GM18861 (cell line): ENCODE data around the gene CADM3.

ENCODE experiments used
- ATAC-seq: cut with Tn5 transposase; IDR thresholded peaks from one replicate; pipeline ENCODE4 v1.9.1; 2021; ENCODE audit not compliant: unreplicated experiment

The CADM3 gene

DNA sequence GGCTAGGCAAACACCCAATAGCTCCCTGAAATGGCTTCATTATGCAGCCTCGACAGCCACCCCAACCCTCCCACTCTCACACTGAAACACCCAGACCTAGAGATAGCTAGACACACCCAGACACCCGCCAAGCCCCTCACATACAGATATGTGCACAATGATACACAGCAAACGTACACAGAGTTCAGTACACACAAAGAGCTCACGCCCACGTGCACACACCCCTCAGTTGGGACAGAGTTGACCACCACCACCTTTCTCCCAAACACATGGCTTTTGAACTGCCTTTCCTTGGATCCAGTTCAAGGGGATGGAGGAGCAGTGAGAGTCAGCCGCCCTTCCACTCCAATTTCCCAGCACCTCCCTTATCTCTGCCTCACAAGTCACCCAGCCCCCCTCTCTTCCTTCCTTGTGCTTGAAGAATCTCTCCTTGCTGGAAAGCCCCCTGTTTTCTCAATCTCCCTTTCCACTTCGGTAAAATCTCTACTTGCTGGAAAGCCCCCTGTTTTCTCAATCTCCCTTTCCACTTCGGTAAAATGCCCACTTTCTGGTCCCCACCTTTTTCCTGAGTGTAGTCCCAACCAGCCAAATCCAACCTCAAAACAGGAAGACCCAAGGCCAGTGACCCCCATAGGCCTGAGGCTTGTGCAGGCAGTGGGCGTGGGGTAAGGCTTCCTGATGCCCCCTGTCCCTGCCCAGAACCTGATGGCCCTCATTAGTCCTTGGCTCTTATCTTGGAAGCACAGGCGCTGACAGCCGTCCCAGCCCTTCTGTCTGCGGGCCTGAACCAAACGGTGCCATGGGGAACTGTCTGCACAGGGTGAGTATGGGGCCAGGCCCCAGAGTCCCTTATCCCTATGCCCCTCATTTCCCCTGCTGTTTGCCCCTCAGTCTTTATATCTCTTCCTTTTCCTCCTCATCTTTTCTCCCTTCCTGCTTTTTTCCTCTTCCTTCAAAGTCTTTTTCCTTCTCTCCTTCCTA is 33.0 kb downstream of the CADM3 start, which contains the start of gene ACKR1:
ACKR1 (plus strand) TSS at position 715 of the 981 bp plus-strand sequence; CDS start at position 800, 85 bp downstream.
- ATAC-seq: no peak

DNA sequence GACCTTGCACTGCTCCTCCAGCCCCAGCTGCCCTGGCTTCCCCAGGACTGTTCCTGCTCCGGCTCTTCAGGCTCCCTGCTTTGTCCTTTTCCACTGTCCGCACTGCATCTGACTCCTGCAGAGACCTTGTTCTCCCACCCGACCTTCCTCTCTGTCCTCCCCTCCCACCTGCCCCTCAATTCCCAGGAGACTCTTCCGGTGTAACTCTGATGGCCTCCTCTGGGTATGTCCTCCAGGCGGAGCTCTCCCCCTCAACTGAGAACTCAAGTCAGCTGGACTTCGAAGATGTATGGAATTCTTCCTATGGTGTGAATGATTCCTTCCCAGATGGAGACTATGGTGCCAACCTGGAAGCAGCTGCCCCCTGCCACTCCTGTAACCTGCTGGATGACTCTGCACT is 33.8 kb downstream of the CADM3 start:
- ATAC-seq: no peak

DNA sequence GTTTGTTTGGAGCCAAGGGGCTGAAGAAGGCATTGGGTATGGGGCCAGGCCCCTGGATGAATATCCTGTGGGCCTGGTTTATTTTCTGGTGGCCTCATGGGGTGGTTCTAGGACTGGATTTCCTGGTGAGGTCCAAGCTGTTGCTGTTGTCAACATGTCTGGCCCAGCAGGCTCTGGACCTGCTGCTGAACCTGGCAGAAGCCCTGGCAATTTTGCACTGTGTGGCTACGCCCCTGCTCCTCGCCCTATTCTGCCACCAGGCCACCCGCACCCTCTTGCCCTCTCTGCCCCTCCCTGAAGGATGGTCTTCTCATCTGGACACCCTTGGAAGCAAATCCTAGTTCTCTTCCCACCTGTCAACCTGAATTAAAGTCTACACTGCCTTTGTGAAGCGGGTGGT is 34.7 kb downstream of the CADM3 start:
- no peak for ATAC-seq

DNA sequence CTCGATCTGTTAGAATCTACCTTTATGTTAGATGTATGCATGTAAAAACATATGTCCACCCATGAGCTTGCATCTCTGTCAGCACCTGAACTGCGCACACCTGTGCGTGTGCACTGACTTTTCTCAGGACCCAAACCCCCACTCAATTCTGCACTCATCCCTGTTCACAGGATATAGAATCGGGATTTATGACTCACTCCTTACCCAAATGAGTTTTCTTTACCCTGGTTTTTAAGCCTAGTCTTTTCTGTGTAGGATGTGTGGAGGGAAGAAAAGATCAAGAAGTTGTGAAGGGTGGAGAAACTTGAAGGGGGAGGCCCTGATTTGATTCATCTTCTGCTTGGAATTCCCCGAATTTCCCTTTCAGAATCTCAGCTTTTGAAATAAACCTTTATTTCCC is 35.7 kb downstream of the CADM3 start:
- no peak for ATAC-seq

DNA sequence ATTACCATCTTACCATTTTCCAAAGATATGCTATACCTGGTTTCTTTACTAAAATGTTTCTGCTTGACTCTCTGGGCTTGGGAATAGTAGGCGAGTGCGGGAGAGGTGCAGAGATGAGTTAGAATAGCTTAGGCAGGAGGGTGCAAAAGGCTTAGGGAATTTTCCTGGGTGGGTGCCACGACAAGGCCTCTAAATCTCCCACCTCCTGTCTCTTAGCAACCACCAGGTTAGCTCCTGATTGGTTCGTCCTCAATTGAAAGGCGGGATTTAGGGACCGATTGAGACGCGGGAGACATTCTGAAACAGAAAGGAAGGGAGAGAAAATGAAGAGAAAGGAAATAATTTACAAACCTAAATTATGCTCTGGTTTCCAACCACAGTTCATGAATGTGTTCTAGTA is 36.4 kb downstream of the CADM3 start:
- ATAC-seq: no peak

DNA sequence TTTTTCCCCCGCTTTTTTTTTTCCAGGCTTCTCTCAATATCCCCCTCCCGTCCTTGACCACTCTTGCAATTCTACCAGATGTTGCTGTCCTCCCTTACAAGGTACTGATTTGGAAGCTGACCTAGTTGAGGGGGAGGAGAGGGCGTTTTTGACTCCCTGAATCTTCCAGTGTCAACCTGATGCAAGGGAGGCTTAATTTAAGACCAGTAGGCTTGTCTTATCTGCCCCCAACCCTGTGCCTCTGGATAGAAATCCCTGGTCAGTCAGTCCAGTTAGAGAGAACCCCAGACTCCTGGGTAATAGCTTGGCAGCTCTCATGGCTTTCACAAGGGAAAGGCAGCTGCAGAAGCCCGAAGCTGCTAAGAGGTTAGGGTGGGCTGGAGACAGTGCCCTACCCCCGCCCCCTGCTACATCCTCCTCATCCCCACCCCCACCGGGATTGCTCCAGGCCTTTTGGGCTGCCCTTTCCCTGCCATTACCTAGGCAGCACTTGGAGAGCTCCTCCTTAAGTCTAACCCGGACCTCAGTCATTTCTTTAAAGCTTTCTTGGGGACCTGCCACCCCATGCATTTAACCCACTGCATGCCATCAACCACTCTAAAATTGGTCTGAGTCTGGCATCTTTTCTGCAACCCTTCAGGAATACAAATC is 36.9 kb downstream of the CADM3 start:
- no peak for ATAC-seq

DNA sequence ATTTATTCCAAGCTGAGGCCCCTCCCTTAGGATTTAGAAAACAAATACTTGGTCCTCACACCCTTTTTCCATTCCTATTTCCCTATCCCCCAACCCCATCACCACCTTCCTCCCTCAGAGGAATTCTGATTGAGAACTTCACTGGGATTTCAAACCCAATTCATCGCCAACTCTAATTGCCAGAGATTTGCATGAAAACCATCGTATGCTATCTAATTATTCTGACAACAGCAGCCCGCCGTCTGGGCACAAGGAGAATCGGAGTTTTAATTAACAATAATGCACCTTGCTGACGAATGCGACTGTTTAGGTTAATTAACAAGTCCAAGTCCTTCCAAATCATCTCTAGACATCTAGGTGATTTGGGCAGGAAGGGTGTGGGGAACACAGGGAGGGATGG is 37.6 kb downstream of the CADM3 start:
- ATAC-seq: no peak

DNA sequence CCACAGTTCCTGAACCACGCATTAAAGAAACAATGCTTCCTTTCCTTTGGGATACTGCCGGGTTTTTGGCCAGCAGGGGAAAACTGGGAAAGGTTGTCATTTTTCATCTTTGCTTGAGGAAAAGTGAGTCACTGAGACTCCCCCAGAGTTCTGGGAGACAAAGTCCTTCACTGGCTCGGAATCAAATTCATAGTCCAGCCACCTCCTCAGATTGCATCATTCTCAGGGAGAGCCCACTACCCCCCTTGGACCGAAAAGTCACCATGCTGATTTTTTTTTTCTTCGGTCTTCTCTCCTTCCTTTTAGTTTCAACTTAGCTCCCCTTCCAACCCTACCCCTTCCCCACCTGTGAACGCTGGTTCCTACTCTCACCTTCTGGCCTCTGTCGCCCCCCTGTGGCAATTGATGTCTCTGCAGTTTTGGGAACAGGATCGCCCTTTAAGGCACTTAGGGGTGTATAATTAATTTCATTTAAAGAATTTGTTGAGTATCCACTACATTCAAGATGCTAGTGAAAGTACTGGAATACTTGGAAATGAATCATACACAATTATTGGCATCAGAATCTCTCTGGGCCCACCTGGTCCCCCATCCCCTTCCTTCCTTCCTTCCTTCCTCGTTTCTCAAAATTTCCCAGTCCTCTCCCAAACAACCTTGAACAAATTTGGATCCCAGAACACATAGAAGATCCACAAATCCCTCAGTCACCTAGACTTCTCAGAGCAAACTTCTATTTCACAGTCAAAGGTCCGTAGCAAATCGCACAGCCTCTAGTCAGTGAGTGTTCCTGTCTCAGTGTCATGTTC is 40.1 kb downstream of the CADM3 start:
- no peak for ATAC-seq

DNA sequence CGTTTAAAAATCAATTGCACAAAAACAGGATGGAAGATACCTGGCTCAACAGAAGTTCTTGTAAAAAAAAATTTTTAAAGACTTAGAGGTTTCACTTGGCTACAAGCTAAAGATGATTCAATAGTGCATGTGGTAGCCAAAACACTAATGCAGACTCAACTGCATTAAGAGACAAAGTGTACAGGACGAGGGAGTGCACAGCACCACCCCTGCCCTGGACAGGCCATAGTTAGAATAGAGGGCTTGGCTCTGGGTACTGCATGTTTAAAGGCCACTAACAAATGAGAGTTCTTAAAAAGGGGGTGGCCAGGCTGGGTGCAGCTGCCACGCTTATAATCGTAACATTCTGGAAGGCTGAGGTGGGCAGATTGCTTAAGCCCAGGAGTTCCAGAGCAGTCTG is 41.2 kb downstream of the CADM3 start:
- no peak for ATAC-seq

DNA sequence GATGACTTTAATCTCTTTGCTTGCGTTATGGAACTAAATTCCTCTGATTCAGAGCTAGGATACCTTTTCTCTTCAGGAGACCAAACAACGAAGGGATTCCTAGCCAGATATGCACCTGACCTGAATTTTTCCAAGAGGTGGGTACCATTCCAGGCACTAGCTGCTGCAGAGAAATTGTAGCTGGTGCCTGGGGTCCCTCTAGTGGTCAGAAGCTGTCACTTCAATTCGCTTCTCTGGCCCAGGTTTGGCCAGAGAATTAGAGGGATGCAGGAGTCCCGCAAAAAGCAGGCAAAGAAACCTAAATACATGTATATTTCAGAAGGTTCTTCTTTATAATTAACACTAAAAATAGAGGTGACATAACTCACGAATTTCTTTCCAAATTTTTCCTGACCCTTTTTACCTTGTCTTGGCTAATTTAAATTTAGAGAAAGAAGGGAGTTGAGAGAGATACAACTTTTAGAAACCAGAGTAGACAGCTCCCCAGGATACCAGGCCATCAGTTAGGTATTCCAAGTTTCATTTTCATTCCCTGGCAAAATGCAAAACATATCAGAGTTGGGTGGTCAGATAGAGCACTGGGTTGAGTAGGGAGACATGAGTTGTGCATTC is 42.8 kb downstream of the CADM3 start:
- no peak for ATAC-seq

DNA sequence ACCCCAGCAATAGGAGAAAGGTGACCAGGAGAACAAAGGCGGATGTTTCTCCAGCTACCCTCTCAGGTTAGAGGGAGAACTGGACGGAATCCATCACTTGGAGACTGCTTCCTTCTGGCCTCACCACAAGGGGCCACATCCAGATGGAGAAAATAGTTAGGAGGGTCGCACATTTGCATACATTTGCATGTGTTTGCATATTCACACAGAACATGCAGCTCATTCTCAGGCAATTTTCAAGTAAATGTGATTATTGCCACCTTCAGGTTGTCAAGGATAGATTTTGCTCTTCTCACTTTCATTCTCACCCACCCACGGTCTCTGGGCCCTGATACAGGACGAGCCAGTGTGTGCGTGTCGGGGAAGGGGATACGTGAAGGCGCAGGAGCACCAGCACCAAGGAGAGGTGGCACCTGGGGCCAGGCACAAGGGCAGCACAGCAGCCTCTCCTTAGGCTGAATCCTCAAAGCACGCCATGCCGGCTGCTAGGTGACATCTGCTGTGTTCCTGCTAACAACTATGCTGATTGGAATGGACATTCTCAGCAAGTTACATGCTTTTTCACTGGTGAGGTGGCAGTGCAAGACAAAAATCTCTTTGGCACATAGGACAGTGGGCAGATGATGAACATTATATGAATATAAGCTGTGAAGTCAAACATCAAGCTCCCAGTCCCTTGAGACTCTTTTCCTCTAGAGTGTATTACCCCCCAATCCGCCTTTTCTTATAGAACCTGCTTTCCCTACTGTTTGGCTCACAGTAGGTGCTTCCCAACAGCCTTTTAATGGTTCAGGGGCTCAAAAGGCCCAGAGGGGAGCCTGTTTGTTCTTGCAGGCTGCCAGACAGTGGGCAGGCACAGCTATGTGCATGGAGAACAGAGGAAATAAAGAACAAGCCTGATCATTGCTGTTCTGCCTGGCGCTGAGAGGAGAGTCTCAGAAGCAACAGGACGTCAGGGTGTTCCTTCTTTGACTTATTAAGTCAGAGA is 47.5 kb downstream of the CADM3 start:
- ATAC-seq: no peak

DNA sequence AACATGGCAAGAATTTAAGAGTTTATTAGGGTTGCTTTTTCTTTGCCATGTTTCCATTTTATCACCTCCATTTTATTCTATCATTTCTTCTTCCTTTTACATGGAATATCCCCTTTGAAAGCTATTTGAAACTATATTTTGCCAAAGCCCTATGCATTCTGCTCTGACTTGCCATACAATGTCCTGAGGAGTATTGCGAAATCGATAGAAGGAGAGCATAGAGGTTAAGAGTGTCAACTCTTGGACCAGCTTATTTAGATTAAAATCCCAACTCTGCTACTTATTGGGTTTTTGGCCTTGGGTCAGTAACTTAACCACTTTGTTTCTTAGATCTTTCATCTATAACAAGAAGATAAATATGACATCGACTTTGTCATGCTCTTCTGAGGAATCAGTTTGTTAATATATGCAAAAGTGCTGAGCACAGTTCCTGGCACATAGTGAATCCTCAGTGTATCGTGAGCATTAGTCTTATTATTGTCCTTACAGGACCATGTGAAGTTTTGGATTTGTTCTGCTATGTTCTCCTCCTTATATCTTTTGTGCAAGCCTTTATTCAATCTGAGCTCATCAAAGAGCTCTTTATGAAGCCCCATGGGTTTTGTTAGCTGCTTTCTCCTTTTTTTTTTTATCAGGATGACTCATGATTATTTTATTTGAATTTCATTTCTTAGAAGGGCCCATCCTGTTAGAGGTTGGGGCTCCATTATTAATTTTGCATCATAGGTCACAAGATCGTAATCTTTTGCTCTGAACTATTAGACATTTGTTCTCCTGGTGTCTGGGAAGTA is 50.9 kb downstream of the CADM3 start:
- no peak for ATAC-seq

DNA sequence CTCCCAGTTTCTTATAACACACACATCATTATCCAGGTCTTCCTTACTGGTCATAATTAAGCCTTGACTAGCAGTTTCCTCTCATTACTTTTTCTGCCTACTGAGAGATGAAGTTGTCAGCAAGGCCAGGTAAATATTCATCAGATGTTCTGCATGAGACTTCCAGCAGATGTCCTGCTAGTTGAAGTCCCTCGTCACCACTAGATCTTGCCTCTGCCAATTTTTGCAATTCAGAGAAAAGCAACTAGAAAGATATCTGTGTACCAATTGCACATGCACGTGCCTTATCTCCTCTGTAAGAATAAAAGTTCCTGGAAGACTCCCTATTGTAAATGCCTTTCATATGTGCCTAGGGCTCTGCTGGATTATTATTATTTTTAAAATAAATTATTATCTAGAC is 51.6 kb downstream of the CADM3 start:
- ATAC-seq: no peak

DNA sequence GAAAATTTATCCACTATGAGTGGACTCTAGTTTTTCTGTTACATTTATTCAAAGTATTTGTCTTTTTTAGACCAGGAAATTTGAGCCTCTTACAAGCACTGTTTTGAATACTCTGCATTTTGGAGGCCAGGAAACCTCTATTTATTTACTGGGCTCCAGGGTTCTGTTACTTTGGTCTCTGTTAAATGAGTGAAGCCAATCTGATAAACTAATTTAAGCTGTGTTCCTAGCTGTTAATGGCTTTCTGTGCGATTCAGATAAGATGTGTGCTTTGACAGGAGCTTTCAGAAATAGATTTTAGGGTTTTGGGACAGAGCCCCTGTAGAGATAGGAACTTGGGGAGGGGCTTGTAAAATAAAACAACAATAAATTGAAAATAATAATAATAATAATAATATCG is 57.1 kb downstream of the CADM3 start:
- no peak for ATAC-seq

DNA sequence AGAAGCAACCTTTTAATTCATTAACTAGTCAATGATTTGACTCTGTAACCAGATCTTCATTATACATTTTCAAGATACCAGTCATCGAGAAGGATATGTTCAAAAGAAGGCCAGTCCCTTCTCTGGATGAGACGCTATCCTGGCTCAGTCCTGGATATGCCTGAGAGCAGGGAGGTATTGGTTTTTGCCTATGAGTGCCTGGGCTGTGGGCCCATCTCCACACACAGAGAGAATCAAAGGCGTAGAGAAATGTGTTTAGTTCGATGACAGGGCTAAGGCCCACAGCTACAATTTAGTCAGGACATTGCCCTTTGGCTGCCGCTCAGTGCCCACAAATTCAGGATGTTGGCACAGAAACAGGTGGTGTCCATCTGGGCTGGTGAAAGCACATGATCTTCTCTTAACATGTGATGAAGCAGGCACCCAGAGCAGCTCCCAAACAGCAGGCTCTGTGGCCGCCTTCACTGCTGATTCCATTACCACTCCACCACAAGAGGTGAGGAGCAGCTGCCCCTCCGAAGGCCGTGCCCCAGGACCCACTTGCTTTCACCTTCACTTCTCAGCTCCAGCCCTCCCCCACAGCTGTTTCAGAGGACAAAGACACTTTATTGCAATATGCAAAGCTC is 58.0 kb downstream of the CADM3 start:
- no peak for ATAC-seq

DNA sequence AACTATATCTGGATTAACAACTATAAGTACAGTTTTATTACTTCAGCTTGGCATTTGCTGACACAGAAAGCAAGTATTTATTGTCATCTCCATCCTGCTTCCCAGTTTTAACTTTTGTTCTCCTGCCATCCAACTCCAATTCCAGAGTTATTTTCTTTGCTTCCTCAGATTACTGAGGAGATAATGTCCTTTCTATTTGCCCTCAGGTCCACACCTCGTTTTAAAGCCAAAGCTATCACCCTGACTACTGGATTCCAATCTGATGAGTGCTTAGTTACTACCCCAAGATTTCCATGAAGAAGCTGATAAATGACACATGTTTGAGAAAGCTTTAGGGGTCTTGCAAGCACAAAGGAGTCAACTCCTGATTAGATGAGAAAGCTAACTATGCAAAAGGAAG is 58.5 kb downstream of the CADM3 start:
- no peak for ATAC-seq

DNA sequence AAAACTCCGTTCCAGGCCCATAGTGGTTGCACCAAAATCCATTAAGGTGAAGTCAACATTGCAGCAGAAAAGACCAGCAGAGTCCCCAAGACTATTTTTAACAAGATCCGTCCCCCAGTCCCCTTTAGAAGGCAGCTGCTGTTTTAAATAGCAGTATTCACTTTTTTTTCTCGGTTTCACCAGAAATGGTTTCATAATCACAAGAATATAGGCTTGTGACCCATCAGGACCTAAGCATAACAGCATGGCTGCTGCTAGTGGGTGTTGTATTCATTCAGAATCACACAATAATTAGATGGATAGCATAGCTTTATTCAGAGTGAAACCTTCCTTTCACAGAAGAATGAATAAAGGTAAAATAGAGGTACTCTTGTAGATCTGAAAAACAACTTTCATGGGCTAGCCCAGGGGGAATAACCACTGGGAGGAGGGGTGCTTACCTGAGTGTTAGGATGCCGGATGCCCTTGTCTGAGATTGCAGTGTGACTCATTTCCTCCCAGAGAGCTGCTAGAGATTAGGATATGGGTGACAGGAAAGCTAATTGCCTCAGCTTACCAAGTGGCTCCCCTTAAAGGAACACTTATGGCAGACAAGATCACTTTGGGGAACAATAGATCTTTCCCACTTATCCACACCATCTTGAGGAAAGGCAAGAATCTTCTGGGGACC is 68.3 kb downstream of the CADM3 start:
- ATAC-seq: peak; percentile 57

DNA sequence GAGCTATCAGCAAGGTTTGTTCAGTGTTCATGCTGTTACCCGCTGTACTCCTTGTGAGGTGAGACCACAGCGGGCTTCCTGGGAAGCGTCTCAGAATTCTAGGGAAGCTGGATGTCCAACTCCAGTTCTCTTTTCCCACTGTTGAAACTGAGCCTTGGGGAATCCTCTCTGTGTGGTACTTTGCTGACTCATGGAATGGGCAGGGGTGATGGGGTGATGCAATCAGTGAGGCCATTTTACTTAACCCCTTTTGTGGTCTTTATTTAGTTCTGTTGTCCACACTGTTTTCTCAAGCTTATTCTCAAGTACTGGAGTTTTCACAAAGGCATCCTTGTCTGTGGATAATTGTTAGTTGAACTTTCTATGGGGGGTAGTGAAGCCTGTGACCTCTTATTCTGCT is 75.9 kb downstream of the CADM3 start:
- ATAC-seq: no peak
